Sigmoid colon (tissue), 7 donors: ENCODE measurements around the gene DNHD1. TPM values are rescaled to one million over a fixed set of nuclear protein-coding genes. Genes with fewer than 3 reads are reported as not detected.

Source experiments
- DNase-seq: peaks from one replicate; pipeline ENCODE4 v3.0.0-alpha.2; 2019
- H3K27ac ChIP-seq, 4 donors: fragments of 200-600 bp; sonication (generic); one replicate each; pipeline ENCODE4 v1.5.1; 2016 to 2019; ENCODE audit warnings: mild to moderate bottlenecking in 1 of 4
- H3K27me3 ChIP-seq, 3 donors: fragments of 200-600 bp; sonication (generic); one replicate each; pipeline ENCODE4 v1.5.1; 2019; ENCODE audit warnings: mild to moderate bottlenecking in 1 of 3
- H3K36me3 ChIP-seq, 4 donors: fragments of 200-600 bp; sonication (generic); one replicate each; pipeline ENCODE4 v1.5.1; 2016 to 2019
- H3K4me1 ChIP-seq, 4 donors: fragments of 200-600 bp; sonication (generic); one replicate each; pipeline ENCODE4 v1.5.1; 2017 to 2019
- H3K4me3 ChIP-seq, 4 donors: fragments of 200-600 bp; sonication (generic); one replicate each; pipeline ENCODE4 v1.5.1; 2017 to 2019; ENCODE audit warnings: mild to moderate bottlenecking in 2 of 4, moderate library complexity in 1 of 4
- H3K9me3 ChIP-seq, 4 donors: fragments of 200-600 bp in 3 of 4; sonication (generic) in 3 of 4; one replicate each; pipeline versions ENCODE4 v1.5.1 to v1.6.1; 2013 to 2019
- CTCF ChIP-seq, 4 experiments: fragments of 450-650 bp in 3 of 4; fragments of 200-600 bp in 1 of 4; IDR thresholded peaks; one replicate each; pipeline ENCODE4 v1.5.1; 2016 to 2019; ENCODE audit warnings: antibody characterized with exemption in 4 of 4, mild to moderate bottlenecking in 3 of 4, moderate library complexity in 2 of 4
- EP300 ChIP-seq, 4 donors: sonication (generic); formaldehyde crosslinking; IDR thresholded peaks; one replicate each; pipeline ENCODE4 v1.6.1; 2017; ENCODE audit warnings: antibody characterized with exemption in 4 of 4
- POLR2A ChIP-seq, 2 donors: fragments of 450-650 bp; IDR thresholded peaks; one replicate each; pipeline ENCODE4 v1.6.1; 2016; ENCODE audit warnings: antibody characterized with exemption in 2 of 2, mild to moderate bottlenecking in 2 of 2, moderate library complexity in 2 of 2
- POLR2AphosphoS5 ChIP-seq, 4 donors: sonication (generic); formaldehyde crosslinking; IDR thresholded peaks; one replicate each; pipeline ENCODE4 v1.6.1; 2017; ENCODE audit warnings: antibody characterized with exemption in 4 of 4
- WGBS, 2 donors: extraction: QIAGEN DNeasy Blood & Tissue Kit; methylation state at CpG; one replicate each; pipeline ENCODE4 v1.1.7; 2013; 5-methylcytosine and 5-hydroxymethylcytosine counted together
- intact Hi-C: fragments of 100-400 bp; cut with DNase I; formaldehyde crosslinking; loops from one replicate; pipeline ENCODE4 v1.15.1; 2023
- polyA plus RNA-seq, 3 donors: library from polyadenylated mRNA; stranded (reverse); fragments of 200-250 nt; gene quantifications; one replicate each; pipeline ENCODE4 v1.2.3, GENCODE V29; 2013
- total RNA-seq, 4 donors: library from RNA; depleted of rRNA; stranded (reverse); fragments of >200 nt; gene quantifications; one replicate each; pipeline ENCODE4 v1.1.0, GENCODE V29; 2016
- donor health status: healthy with polysubstance abuse.
- donor health status: Bipolar disorder and iron deficiency.
- donor health status: healthy.

The DNHD1 gene
- total and polyA plus RNA-seq, 7 donors: 1.4 to 29.9 (median 12.5) TPM

DNA sequence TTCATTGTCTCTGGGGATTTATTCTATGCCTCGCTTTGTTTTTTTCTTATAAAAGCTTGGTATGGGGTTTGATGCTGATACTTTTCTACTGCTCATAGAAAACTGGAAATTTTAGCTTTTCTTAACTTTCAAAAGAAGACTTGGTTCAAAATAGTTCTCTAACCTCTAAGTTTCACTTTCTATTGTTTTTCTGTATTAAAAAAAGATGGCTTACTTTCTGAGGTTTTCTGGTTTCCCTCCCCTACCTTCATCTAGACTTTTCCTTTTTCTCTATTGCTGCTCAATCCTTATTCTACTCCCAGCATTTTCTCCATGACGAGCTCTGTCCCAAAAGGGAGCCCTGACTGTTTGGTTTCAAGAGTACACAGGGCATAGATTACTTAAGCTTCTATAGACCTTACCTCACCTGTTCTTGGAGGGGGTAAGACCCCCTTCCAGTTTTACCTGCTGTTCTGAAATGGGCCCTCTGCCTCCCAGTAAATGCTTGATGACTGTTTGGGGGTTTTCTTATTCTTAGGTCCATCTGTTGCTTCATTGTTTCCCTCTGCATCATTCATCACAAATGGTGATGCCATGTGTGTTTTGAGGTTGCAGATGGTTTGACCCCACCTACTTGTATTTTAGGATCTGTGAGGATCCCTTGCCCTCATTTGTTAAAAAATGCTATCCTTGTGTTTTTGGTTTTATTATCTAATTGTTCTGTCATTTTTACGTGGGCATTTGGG lies 29.5 kb downstream of the DNHD1 start:
- no peaks in the 10 kb centered on the region for H3K9me3 ChIP-seq
- no peak for DNase-seq
- no peaks in the 10 kb centered on the region for H3K4me1 ChIP-seq
- H3K36me3 ChIP-seq: peaks cover 0 to 13% (median 0%) of the 10 kb centered on the region in 4 donors
- intact Hi-C loops: no loop called here
- H3K27ac ChIP-seq: no peak overlapping the region
- WGBS, 2 donors: 79 to 91% methylated on average over 3 of the region's 3 CpGs
- TF ChIP-seq POLR2AphosphoS5 (IDR thresholded peaks at IDR 0.05) (no peak), EP300 (IDR thresholded peaks at IDR 0.05) (no peak), POLR2A (IDR thresholded peaks at IDR 0.05) (no peak), CTCF (IDR thresholded peaks at IDR 0.05) (no peak)
- H3K27me3 ChIP-seq: no peaks in the 10 kb centered on the region
- no peak overlapping the region for H3K4me3 ChIP-seq

- H3K4me3 ChIP-seq: no peak overlapping the region
- peaks cover 0 to 27% (median 0%) of the 10 kb centered on the region in 4 donors for H3K36me3 ChIP-seq
- TF ChIP-seq CTCF (IDR thresholded peaks at IDR 0.05) (no peak), POLR2AphosphoS5 (IDR thresholded peaks at IDR 0.05) (no peak), EP300 (IDR thresholded peaks at IDR 0.05) (no peak), POLR2A (IDR thresholded peaks at IDR 0.05) (no peak)
- H3K27me3 ChIP-seq: no peaks in the 10 kb centered on the region
- H3K4me1 ChIP-seq: peaks cover 0 to 11% (median 0%) of the 10 kb centered on the region in 4 donors
- no peaks in the 10 kb centered on the region for H3K9me3 ChIP-seq
- no peak for DNase-seq
- WGBS, 2 donors: 91 to 92% methylated on average over 2 of the region's 2 CpGs
- no peak overlapping the region for H3K27ac ChIP-seq
- intact Hi-C loops: no loop called here
Observed at GRCh38 chr11:6529266-6529665, 32.2 kb downstream of the DNHD1 start.

DNA sequence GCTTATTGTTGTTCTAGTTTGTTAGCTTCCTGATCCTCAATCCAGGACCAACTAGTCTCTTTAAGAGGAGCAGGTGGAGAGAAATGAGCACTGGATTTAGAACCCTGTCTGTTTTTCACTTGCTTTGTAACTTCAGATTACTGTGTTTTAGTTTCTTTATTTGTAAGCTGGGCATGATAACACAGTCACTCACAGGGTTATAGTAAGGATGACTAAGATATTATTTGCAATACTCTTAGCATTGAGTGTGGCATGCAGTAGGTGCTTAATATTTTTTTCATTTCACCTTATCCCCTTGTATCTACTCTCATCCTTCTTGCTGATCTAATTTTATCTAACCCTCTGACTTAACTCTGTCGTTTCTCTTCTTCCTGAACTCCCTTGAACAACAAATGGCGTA lies 33.8 kb downstream of the DNHD1 start:
- no peak for DNase-seq
- 94% methylated on average over 2 of the region's 2 CpGs for WGBS, 2 donors
- Histone ChIP-seq H3K27me3 (no peaks in the 10 kb centered on the region), H3K27ac (no peak overlapping the region), H3K4me1 (peaks cover 0 to 11% (median 0%) of the 10 kb centered on the region in 4 donors), H3K9me3 (no peaks in the 10 kb centered on the region), H3K36me3 (peaks cover 0 to 30% (median 0%) of the 10 kb centered on the region in 4 donors), H3K4me3 (no peak overlapping the region)
- intact Hi-C loops: loop anchor here (1.0 to 5.0 kb wide), 3 partner anchors 41 to 175 kb away; partner anchors contain the start of gene MRPL17
- TF ChIP-seq EP300 (IDR thresholded peaks at IDR 0.05) (no peak), POLR2A (IDR thresholded peaks at IDR 0.05) (no peak), POLR2AphosphoS5 (IDR thresholded peaks at IDR 0.05) (no peak), CTCF (IDR thresholded peaks at IDR 0.05) (no peak)

DNA sequence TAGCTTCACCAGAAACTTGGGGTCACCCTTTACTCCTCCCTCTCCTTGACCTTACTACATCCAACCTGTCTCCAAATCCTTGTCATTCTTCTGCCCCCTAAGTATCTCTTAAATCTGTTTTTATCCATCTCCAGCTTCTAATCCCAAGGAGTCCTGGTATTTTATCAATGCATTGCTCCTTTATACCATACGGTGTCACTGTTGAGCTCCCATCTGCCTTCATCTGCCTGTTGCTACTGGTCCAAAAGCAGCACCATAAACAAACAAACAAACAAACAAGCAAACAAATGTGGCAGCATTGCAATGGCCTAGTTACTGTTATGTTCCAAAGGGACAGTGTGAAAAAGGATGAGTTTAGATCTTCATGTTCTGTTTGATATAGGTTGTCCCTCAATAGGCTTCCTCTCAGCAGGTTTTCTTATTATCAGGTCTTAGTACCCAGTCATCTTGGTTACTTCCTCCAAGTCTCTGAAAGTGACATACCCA lies 34.2 kb downstream of the DNHD1 start:
- H3K36me3 ChIP-seq: peaks cover 0 to 30% (median 0%) of the 10 kb centered on the region in 4 donors
- TF ChIP-seq POLR2A (IDR thresholded peaks at IDR 0.05) (no peak), EP300 (IDR thresholded peaks at IDR 0.05) (no peak), CTCF (IDR thresholded peaks at IDR 0.05) (peak; percentile 78 to 90 (median 86)), POLR2AphosphoS5 (IDR thresholded peaks at IDR 0.05) (peak in 2 of 4 donors; percentile 21 to 34)
- H3K4me1 ChIP-seq: peaks cover 0 to 11% (median 0%) of the 10 kb centered on the region in 4 donors
- no peak overlapping the region for H3K4me3 ChIP-seq
- intact Hi-C loops: loop anchor here (1.0 to 5.0 kb wide), 3 partner anchors 41 to 175 kb away; partner anchors contain the start of gene MRPL17
- WGBS, 2 donors: 2 to 5% methylated on average over 1 of the region's 1 CpG
- H3K9me3 ChIP-seq: no peaks in the 10 kb centered on the region
- H3K27me3 ChIP-seq: no peaks in the 10 kb centered on the region
- H3K27ac ChIP-seq: no peak overlapping the region
- no peak for DNase-seq
